ENCODE results near the gene SPSB2. TPM values are rescaled to one million over a fixed set of nuclear protein-coding genes. Genes with fewer than 3 reads are reported as not detected.

Gene SPSB2
- total RNA-seq, 1 donor from 2014 or later, result 11.5 TPM

GRCh38 chr12:6860942-6861341 is 12.2 kb downstream of the SPSB2 start:
- Mint-ChIP-seq H3K4me1 (ENCODE audit: unreplicated experiment) (no peaks in the 10 kb centered on the region), H3K27ac (ENCODE audit: unreplicated experiment) (no peak overlapping the region), H3K9me3 (ENCODE audit: unreplicated experiment) (no peaks in the 10 kb centered on the region), H3K36me3 (ENCODE audit: unreplicated experiment) (peaks cover 46% of the 10 kb centered on the region), H3K4me3 (ENCODE audit: unreplicated experiment) (no peak overlapping the region), H3K27me3 (ENCODE audit: unreplicated experiment) (no peaks in the 10 kb centered on the region)
- no peak for DNase-seq (ENCODE audit: extremely low spot score, unreplicated experiment)
- TF ChIP-seq CTCF (IDR thresholded peaks at IDR 0.05), result no peak

DNA sequence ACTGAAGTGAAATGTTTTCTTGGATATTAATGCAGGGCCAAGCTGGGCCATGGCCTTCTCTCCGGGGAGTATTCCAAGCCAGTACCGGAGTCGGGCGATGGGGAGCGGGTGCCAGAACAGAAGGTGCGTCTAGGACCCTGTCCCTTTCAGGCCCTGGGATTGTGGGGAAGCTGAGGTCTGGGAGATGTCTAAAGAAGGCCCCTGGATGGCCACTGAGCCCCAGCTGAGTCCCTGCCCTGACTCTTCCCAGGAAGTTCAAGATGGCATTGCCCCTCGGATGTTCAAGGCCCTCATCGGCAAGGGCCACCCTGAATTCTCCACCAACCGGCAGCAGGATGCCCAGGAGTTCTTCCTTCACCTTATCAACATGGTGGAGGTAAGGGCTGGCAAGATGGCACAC is 13.0 kb downstream of the SPSB2 start:
- H3K36me3 Mint-ChIP-seq (ENCODE audit: unreplicated experiment), result peaks cover 50% of the 10 kb centered on the region
- H3K4me1 Mint-ChIP-seq (ENCODE audit: unreplicated experiment), result no peaks in the 10 kb centered on the region
- H3K27ac Mint-ChIP-seq (ENCODE audit: unreplicated experiment), result no peak overlapping the region
- H3K4me3 Mint-ChIP-seq (ENCODE audit: unreplicated experiment), result no peak overlapping the region
- H3K27me3 Mint-ChIP-seq (ENCODE audit: unreplicated experiment), result no peaks in the 10 kb centered on the region
- no peak for TF ChIP-seq CTCF (IDR thresholded peaks at IDR 0.05)
- no peaks in the 10 kb centered on the region for H3K9me3 Mint-ChIP-seq (ENCODE audit: unreplicated experiment)
- no peak for DNase-seq (ENCODE audit: extremely low spot score, unreplicated experiment)

DNA sequence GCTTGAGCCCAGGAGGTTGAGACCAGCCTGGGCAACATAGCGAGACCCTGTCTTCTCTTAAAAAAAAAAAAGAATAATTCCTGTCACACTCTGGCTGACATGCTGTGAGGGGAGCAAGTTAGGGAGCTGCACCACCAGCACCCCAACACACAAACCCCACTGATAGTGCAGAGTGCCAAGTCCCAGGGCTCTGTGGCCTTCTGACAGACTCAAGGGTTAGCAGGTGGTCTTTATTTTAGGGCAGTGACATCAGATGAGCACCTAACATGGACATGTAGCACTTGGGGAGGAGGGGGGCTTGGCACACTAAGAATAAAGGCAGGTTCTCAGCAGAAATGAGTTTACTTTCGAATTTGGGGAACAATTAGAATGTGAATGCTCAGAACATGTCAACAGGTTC is 14.3 kb downstream of the SPSB2 start:
- H3K4me3 Mint-ChIP-seq (ENCODE audit: unreplicated experiment), result no peak overlapping the region
- H3K27me3 Mint-ChIP-seq (ENCODE audit: unreplicated experiment), result no peaks in the 10 kb centered on the region
- peaks cover 7% of the 10 kb centered on the region for H3K4me1 Mint-ChIP-seq (ENCODE audit: unreplicated experiment)
- peaks cover 43% of the 10 kb centered on the region for H3K36me3 Mint-ChIP-seq (ENCODE audit: unreplicated experiment)
- no peaks in the 10 kb centered on the region for H3K9me3 Mint-ChIP-seq (ENCODE audit: unreplicated experiment)
- DNase-seq (ENCODE audit: extremely low spot score, unreplicated experiment), result no peak
- TF ChIP-seq CTCF (IDR thresholded peaks at IDR 0.05), result no peak
- H3K27ac Mint-ChIP-seq (ENCODE audit: unreplicated experiment), result no peak overlapping the region

DNA sequence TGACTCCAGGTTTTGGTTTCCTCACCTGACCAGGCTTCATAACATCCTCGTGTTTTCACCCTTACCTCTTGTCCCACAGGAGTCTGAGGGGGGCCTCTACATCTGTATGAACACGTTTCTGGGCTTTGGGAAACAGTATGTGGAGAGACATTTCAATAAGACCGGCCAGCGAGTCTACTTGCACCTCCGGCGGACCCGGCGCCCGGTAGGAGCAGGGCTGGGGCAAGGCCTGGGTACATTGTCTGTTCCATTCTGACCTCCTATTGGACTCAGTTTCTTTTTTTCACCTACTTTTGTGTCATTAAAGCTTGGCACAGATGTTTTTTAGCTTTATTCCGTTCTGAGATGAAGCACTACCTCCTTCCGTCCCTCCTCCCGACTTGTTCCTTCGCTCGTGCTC is 17.8 kb downstream of the SPSB2 start:
- Mint-ChIP-seq H3K4me3 (ENCODE audit: unreplicated experiment) (no peak overlapping the region), H3K27me3 (ENCODE audit: unreplicated experiment) (no peaks in the 10 kb centered on the region), H3K36me3 (ENCODE audit: unreplicated experiment) (peaks cover 24% of the 10 kb centered on the region), H3K9me3 (ENCODE audit: unreplicated experiment) (no peaks in the 10 kb centered on the region), H3K27ac (ENCODE audit: unreplicated experiment) (no peak overlapping the region), H3K4me1 (ENCODE audit: unreplicated experiment) (peaks cover 26% of the 10 kb centered on the region)
- no peak for TF ChIP-seq CTCF (IDR thresholded peaks at IDR 0.05)
- DNase-seq (ENCODE audit: extremely low spot score, unreplicated experiment), result no peak

DNA sequence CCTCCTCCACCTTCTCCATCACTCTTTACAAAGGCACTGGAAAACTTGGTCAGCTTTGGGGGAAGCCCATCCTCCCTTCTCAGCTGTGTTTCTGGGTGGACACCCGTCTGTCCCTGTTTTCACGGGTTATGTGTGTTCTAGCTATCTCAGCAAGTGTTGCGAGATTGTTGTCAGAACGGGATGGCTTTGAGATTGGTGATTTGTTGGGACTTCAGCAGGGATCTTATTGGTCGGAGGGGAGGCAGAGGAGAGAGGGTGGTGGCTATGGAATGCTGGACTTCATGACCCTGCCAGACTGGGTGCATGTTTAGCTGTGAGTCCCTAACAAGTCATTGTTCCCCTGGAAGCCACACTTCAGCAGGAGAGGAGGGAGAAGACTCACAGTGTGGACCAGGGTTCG is 19.1 kb downstream of the SPSB2 start:
- TF ChIP-seq CTCF (IDR thresholded peaks at IDR 0.05), result no peak
- H3K27ac Mint-ChIP-seq (ENCODE audit: unreplicated experiment), result peak overlapping the region; percentile 99

More for the DNA sequence above, 19.1 kb downstream of the SPSB2 start:
- H3K4me3 Mint-ChIP-seq (ENCODE audit: unreplicated experiment), result peak overlapping the region; percentile 97
- DNase-seq (ENCODE audit: extremely low spot score, unreplicated experiment), result no peak
- no peaks in the 10 kb centered on the region for H3K9me3 Mint-ChIP-seq (ENCODE audit: unreplicated experiment)
- H3K36me3 Mint-ChIP-seq (ENCODE audit: unreplicated experiment), result peaks cover 20% of the 10 kb centered on the region
- peaks cover 34% of the 10 kb centered on the region for H3K4me1 Mint-ChIP-seq (ENCODE audit: unreplicated experiment)
- no peaks in the 10 kb centered on the region for H3K27me3 Mint-ChIP-seq (ENCODE audit: unreplicated experiment)

Measured in osteocyte (in vitro differentiated cells).